GM18868 (cell line): ENCODE results near the gene THAP6.

ENCODE experiments used
- ATAC-seq: cut with Tn5 transposase; IDR thresholded peaks from one replicate; pipeline ENCODE4 v1.9.1; 2021; ENCODE audit warnings: mild to moderate bottlenecking, moderate library complexity; ENCODE audit not compliant: unreplicated experiment

Gene THAP6

DNA sequence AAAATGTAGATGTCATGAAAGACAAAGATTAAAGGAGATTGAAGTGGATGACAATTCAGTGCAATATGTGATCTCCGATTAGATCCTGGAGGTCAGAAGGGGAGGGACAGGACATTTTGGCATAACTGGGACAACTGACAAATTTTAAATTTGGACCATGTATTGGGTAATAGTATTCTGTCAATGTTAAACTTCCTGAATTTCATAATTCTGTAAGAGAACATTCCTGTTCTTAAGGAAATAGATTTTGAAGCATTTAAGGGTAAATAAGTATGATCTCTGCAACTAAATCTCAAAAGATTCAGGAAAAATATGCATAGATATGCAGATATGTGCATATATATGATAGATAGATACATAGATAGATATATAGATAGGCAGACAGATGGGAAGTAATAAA lies 52.6 kb downstream of the THAP6 start:
- ATAC-seq = no peak

DNA sequence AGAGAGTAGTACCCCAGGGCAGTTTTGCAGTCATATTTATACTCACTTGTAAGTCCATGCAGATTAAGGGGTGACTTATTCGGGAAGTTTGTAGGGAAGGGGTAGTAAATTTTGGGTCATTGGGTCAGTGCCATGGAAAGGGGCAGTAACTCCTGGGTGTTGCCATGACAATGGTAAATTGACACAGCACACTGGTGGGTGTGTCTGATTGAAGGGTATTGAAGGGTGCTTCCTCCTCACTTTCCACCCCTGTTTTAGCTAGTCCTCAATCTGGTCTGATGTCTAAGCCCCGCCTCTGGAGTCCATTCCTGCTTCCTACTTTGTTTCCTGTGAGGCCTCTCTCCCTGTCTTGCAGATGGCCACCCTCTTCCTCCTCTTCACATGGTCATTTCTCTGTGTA lies 53.5 kb downstream of the THAP6 start:
- no peak for ATAC-seq
